Activated B cell treated with CpG ODN at 0.5 μM for 24 hours (primary cell): ENCODE data around the gene VEGFD. TPM values are rescaled to one million over a fixed set of nuclear protein-coding genes. Genes with fewer than 3 reads are reported as not detected.

Source experiments
- ATAC-seq: fragments of 200-7000 bp; cut with Tn5 transposase; one replicate; pipeline ENCODE4 v1.10.0; 2021; ENCODE audit warnings: low read depth, mild to moderate bottlenecking, moderate library complexity
- CTCF ChIA-PET: fragments of 350-600 bp; sonication (Branson Sonifier 250); formaldehyde crosslinking; loops from one replicate; lab custom pipeline; 2021; ENCODE audit warnings: antibody characterized with exemption; lab: Charles Lee
- POLR2A ChIA-PET: fragments of 350-600 bp; sonication (Branson Sonifier 250); formaldehyde crosslinking; loops from one replicate; lab custom pipeline; 2021; ENCODE audit warnings: antibody characterized with exemption; lab: Charles Lee
- DNase-seq: peaks from one replicate; pipeline ENCODE4 v3.0.0; 2022
- H3K27ac Mint-ChIP-seq: one replicate; pipeline ENCODE4 v1.8.0; 2020; ENCODE audit warnings: mixed read lengths
- H3K27me3 Mint-ChIP-seq: one replicate; pipeline ENCODE4 v1.8.0; 2021; ENCODE audit warnings: mixed read lengths
- H3K36me3 Mint-ChIP-seq: one replicate; pipeline ENCODE4 v1.8.0; 2021; ENCODE audit warnings: low read depth, mixed read lengths
- H3K4me1 Mint-ChIP-seq: one replicate; pipeline ENCODE4 v1.8.0; 2021; ENCODE audit warnings: mixed read lengths
- H3K4me3 Mint-ChIP-seq: one replicate; pipeline ENCODE4 v1.8.0; 2020; ENCODE audit warnings: mild to moderate bottlenecking, mixed read lengths
- H3K9me3 Mint-ChIP-seq: one replicate; pipeline ENCODE4 v1.8.0; 2020; ENCODE audit warnings: mixed read lengths
- intact Hi-C: fragments of 100-400 bp; cut with micrococcal nuclease; formaldehyde crosslinking; loops from one replicate; pipeline ENCODE4 v1.15.1; 2024
- total RNA-seq: library from RNA; stranded (reverse); gene quantifications from 2 replicates; pipeline ENCODE4 v1.2.3, GENCODE V29; 2022
- TF ChIP-seq, protein P1 (sequence below): fragments of 200-600 bp; IDR thresholded peaks from one replicate; pipeline ENCODE4 v1.8.0; 2022; ENCODE audit warnings: antibody characterized with exemption, mild to moderate bottlenecking

Gene VEGFD
- total RNA-seq, 1 donor from 2014 or later, result not detected

- H3K4me1 Mint-ChIP-seq, result no peaks in the 10 kb centered on the region
- DNase-seq, result no peak
- POLR2A ChIA-PET, result no interaction called here
- peaks cover 9% of the 10 kb centered on the region for H3K27me3 Mint-ChIP-seq
- no peak for ATAC-seq
- TF ChIP-seq, protein P1, sequence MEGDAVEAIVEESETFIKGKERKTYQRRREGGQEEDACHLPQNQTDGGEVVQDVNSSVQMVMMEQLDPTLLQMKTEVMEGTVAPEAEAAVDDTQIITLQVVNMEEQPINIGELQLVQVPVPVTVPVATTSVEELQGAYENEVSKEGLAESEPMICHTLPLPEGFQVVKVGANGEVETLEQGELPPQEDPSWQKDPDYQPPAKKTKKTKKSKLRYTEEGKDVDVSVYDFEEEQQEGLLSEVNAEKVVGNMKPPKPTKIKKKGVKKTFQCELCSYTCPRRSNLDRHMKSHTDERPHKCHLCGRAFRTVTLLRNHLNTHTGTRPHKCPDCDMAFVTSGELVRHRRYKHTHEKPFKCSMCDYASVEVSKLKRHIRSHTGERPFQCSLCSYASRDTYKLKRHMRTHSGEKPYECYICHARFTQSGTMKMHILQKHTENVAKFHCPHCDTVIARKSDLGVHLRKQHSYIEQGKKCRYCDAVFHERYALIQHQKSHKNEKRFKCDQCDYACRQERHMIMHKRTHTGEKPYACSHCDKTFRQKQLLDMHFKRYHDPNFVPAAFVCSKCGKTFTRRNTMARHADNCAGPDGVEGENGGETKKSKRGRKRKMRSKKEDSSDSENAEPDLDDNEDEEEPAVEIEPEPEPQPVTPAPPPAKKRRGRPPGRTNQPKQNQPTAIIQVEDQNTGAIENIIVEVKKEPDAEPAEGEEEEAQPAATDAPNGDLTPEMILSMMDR, result no peak
- no peaks in the 10 kb centered on the region for H3K36me3 Mint-ChIP-seq
- intact Hi-C loops, result no loop called here
- no peak overlapping the region for H3K4me3 Mint-ChIP-seq
- H3K9me3 Mint-ChIP-seq, result no peaks in the 10 kb centered on the region
- CTCF ChIA-PET, result interaction anchor here (0.6 kb wide), 1 partner anchor 1680 kb away, joined by 3 read pairs; no protein-coding TSS in a partner anchor
- no peak overlapping the region for H3K27ac Mint-ChIP-seq
Observed at GRCh38 chrX:15366506-15367352, 17.5 kb downstream of the VEGFD start.

DNA sequence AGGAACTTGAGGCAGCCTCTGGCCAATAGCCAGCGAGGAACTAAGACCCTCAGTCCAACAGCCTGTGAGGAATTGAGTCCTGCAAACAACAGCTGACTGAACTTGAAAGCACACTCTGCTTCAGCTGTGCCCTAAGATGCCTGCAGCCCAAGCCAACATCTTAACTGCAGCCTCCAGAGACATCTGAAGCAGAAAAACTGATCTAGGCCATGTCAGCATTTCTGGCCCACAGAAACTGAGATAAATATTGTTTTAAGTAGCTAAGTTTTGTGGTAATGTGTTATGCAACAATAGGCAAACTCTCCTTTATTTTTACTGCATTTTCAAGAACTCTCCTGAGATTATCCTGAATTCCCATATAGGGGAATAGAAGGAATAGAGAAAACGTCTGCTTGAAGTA lies 24.5 kb downstream of the VEGFD start:
- Mint-ChIP-seq H3K4me1 (peaks cover 3% of the 10 kb centered on the region), H3K36me3 (no peaks in the 10 kb centered on the region), H3K27ac (no peak overlapping the region), H3K9me3 (no peaks in the 10 kb centered on the region), H3K27me3 (peaks cover 5% of the 10 kb centered on the region), H3K4me3 (no peak overlapping the region)
- DNase-seq (no peak), ATAC-seq (no peak)
- TF ChIP-seq, protein P1, result no peak
- ChIA-PET POLR2A (no interaction called here), CTCF (no interaction called here)
- intact Hi-C loops, result no loop called here

- no peaks in the 10 kb centered on the region for H3K36me3 Mint-ChIP-seq
- H3K4me3 Mint-ChIP-seq, result no peak overlapping the region
- POLR2A ChIA-PET, result no interaction called here
- DNase-seq (no peak), ATAC-seq (no peak)
- CTCF ChIA-PET, result no interaction called here
- peaks cover 3% of the 10 kb centered on the region for H3K4me1 Mint-ChIP-seq
- H3K9me3 Mint-ChIP-seq, result no peaks in the 10 kb centered on the region
- TF ChIP-seq, protein P1, result no peak
- H3K27me3 Mint-ChIP-seq, result peaks cover 2% of the 10 kb centered on the region
- H3K27ac Mint-ChIP-seq, result no peak overlapping the region
- intact Hi-C loops, result no loop called here
Observed at GRCh38 chrX:15358533-15358932, 25.7 kb downstream of the VEGFD start.

DNA sequence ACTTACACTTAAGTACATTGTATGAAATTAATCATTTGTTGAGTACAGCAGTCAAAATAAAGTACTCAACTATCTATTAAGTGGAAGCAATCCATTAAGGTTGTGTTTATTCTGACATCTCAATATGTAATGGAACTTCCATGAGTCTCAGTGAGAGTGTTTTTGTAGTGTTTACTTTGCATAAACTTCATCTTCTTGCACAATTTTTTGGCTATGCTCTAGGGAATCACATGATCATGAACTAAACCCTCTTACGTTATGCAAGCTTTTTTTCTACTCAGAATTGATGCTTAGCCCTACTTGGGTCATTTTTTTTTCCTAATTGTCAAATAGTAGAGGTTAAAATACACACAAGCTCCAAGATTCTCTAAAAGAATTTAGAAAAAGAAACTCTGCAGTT lies 27.8 kb downstream of the VEGFD start:
- no peaks in the 10 kb centered on the region for H3K9me3 Mint-ChIP-seq
- ChIA-PET POLR2A (no interaction called here), CTCF (no interaction called here)
- no peak overlapping the region for H3K27ac Mint-ChIP-seq
- H3K4me3 Mint-ChIP-seq, result no peak overlapping the region
- DNase-seq, result no peak
- intact Hi-C loops, result no loop called here
- TF ChIP-seq, protein P1, result no peak
- H3K36me3 Mint-ChIP-seq, result no peaks in the 10 kb centered on the region
- peaks cover 2% of the 10 kb centered on the region for H3K27me3 Mint-ChIP-seq
- no peak for ATAC-seq
- H3K4me1 Mint-ChIP-seq, result peaks cover 3% of the 10 kb centered on the region

- no peak overlapping the region for H3K4me3 Mint-ChIP-seq
- ATAC-seq, result no peak
- ChIA-PET CTCF (interaction anchor here (1.1 to 4.0 kb wide), 2 partner anchors 117 to 1346 kb away, joined by 3 to 28 read pairs; no protein-coding TSS in a partner anchor), POLR2A (no interaction called here)
- H3K36me3 Mint-ChIP-seq, result no peaks in the 10 kb centered on the region
- intact Hi-C loops, result no loop called here
- no peaks in the 10 kb centered on the region for H3K9me3 Mint-ChIP-seq
- no peaks in the 10 kb centered on the region for H3K27me3 Mint-ChIP-seq
- no peak overlapping the region for H3K27ac Mint-ChIP-seq
- DNase-seq, result no peak
- no peaks in the 10 kb centered on the region for H3K4me1 Mint-ChIP-seq
- TF ChIP-seq, protein P1, result no peak
Observed at GRCh38 chrX:15350329-15350996, 33.8 kb downstream of the VEGFD start.
